ENCODE results near the gene MYT1. TPM values are rescaled to one million over a fixed set of nuclear protein-coding genes. Genes with fewer than 3 reads are reported as not detected.

MYT1 gene
- total RNA-seq, 1 donor from 2014 or later: not detected

DNA sequence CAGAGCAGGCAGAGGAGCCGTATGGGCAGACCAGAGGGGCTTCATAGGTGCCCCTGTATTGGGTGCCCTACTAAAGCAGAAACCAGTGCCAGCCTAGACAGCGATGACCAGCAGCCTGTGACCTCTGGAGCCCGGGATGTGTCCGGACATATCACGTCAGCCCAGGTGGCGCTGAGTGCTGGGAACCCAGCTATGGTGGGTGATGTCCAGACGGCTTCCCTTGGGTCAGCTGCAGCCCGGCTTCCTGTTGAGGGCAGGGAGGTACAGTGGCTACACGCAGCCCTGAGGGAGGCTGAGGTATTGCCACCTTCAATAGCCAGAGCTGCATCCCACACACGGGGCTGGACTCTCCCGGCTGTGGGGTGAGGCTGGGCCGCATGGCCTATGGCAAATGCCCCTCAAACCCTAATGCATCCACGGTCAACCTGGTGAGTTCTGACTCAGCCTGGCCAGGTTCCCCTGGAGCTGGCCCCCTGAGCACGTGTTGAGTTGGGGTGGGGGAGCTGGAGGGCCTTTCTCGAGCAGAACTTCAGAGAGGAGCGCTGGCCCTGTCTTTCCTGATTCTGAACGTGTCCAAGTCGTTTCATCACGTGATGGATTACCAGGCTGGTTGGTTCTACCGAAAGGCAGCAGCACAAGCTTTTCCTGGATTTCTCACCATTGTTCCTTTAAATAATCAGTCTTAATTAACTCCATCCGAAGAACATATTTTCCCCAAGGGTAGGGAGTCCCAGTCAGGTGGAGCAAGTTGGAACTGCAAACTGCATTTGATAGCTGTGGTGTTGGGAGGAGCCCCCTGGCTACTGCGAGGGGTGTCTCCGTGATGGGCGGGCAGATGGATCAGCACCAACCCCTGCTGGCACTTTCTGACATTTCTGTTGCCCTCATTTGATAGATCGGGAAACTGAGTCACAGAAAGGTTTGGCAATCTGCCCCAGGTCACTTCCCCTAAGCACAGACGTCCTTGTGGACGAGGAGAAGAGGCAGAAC, 7.1 kb upstream of the MYT1 start:
- DNase-seq (ENCODE audit: low read depth): no peak
- TF ChIP-seq, protein P1, sequence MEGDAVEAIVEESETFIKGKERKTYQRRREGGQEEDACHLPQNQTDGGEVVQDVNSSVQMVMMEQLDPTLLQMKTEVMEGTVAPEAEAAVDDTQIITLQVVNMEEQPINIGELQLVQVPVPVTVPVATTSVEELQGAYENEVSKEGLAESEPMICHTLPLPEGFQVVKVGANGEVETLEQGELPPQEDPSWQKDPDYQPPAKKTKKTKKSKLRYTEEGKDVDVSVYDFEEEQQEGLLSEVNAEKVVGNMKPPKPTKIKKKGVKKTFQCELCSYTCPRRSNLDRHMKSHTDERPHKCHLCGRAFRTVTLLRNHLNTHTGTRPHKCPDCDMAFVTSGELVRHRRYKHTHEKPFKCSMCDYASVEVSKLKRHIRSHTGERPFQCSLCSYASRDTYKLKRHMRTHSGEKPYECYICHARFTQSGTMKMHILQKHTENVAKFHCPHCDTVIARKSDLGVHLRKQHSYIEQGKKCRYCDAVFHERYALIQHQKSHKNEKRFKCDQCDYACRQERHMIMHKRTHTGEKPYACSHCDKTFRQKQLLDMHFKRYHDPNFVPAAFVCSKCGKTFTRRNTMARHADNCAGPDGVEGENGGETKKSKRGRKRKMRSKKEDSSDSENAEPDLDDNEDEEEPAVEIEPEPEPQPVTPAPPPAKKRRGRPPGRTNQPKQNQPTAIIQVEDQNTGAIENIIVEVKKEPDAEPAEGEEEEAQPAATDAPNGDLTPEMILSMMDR (IDR thresholded peaks at IDR 0.05; ENCODE audit: insufficient read depth, low read length, poor library complexity, severe bottlenecking): no peak
- Histone ChIP-seq H3K4me3 (ENCODE audit: low read depth, low read length) (no peak overlapping the region), H3K27me3 (ENCODE audit: control insufficient read depth, insufficient read depth, low read length) (peaks cover 32% of the 10 kb centered on the region), H3K36me3 (ENCODE audit: control insufficient read depth, insufficient read depth, low read length) (no peaks in the 10 kb centered on the region)

DNA sequence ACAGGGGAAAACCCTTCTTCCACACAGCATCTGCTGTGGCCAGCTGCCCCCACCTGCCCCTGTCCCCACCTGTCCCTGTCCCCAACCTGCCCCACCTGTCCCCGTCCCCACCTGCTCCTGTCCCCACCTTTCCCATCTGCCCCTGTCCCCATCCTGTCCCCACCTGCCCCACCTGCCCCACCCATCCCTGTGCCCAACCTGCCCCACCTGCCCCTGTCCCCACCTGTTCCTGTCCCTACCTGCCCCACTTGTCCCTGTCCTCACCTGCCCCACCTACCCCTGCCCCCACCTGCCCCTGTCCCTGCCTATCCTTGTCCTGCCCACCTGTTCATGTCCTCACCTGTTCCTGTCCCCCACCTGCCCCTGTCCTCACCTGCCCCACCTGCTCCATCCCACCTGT, 6.4 kb upstream of the MYT1 start:
- no peak overlapping the region for H3K4me3 ChIP-seq (ENCODE audit: low read depth, low read length)
- H3K36me3 ChIP-seq (ENCODE audit: control insufficient read depth, insufficient read depth, low read length): no peaks in the 10 kb centered on the region
- peaks cover 38% of the 10 kb centered on the region for H3K27me3 ChIP-seq (ENCODE audit: control insufficient read depth, insufficient read depth, low read length)
- DNase-seq (ENCODE audit: low read depth): no peak
- TF ChIP-seq, protein P1 (IDR thresholded peaks at IDR 0.05; ENCODE audit: insufficient read depth, low read length, poor library complexity, severe bottlenecking): no peak

DNA sequence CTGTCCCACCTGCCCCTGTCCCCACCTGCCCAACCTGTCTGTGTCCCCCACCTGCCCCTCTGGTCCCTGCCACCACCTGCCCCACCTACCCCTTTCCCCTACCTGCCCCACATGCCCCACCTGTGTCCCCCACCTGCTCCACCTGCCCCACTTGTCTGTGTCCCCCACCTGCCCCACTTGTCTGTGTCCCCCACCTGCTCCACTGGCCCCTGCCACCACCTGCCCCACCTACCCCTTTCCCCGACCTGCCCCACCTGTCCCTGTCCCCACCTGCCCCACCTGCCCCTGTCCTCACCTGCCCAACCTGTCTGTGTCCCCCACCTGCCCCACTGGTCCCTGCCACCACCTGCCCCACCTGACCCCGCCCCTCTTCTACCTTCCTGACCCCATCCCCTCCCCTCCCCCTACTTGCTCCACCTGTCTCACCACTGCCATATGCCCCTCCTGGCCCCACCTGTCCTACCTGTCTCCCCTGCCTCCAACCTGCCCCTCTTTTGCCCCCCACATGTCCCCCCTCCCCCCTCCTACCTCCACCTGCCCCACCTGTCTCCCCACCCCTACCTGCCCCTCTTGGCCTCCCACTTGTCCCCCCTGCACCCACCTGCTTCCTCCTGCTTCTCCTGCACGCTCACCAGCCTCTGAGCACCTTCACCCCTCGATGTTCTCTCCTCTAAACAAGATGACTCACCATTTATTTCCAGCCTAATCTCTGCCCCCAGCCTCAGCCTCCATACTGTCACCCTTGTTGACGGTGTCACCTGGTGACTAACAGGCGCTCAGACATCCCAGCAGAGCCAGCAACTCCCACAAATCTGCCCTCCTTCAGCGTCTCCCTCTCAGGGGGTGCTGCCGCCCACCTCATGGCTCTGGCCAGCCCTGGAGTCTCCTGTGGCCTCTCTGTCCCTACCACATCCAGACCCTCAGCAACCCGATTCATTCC, 5.6 kb upstream of the MYT1 start:
- no peak overlapping the region for H3K4me3 ChIP-seq (ENCODE audit: low read depth, low read length)
- DNase-seq (ENCODE audit: low read depth): no peak
- H3K36me3 ChIP-seq (ENCODE audit: control insufficient read depth, insufficient read depth, low read length): no peaks in the 10 kb centered on the region
- TF ChIP-seq, protein P1 (IDR thresholded peaks at IDR 0.05; ENCODE audit: insufficient read depth, low read length, poor library complexity, severe bottlenecking): no peak
- H3K27me3 ChIP-seq (ENCODE audit: control insufficient read depth, insufficient read depth, low read length): peaks cover 38% of the 10 kb centered on the region

DNA sequence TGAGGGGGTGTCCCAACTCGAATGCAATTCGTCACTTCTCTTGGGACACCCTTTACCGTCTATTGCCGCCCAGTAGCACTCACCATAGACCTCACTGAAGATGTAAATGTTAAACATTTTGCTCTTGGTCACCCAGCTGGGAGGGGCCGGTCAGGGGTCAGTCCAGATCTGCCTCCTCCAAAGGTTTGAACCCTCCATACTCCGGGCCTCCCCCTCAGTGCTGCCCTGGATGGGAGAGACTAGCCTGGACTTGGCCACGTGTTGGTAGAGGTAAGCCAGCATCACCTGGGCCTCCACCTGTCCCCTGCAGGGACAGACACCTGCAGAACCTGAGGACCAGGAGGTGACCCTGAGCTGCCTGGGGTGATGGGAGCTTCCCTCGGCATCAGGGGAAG, 5.0 kb upstream of the MYT1 start:
- TF ChIP-seq, protein P1 (IDR thresholded peaks at IDR 0.05; ENCODE audit: insufficient read depth, low read length, poor library complexity, severe bottlenecking): no peak
- DNase-seq (ENCODE audit: low read depth): no peak
- Histone ChIP-seq H3K4me3 (ENCODE audit: low read depth, low read length) (no peak overlapping the region), H3K27me3 (ENCODE audit: control insufficient read depth, insufficient read depth, low read length) (peaks cover 41% of the 10 kb centered on the region), H3K36me3 (ENCODE audit: control insufficient read depth, insufficient read depth, low read length) (no peaks in the 10 kb centered on the region)

DNA sequence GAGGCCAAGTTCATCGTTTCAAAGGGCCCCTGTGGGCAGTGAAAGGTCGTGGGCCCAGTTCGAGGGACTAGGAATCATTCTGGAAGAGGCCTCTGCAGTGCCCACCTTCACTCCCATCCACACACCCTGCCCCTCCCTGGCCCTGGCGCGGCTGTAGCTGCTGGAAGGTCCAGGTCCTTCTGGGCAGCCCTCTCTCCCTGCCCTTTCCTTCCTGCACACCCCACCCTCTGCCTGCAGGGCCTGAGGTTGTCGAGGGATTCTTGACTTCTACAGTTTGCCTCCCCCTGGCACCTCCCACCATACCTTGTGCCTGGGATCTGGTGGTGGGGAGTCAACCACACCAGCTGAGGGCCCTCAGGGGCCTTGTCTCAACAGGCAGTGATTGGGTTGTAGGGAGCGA, 4.5 kb upstream of the MYT1 start:
- no peak overlapping the region for H3K4me3 ChIP-seq (ENCODE audit: low read depth, low read length)
- DNase-seq (ENCODE audit: low read depth): no peak
- H3K27me3 ChIP-seq (ENCODE audit: control insufficient read depth, insufficient read depth, low read length): peaks cover 44% of the 10 kb centered on the region
- no peaks in the 10 kb centered on the region for H3K36me3 ChIP-seq (ENCODE audit: control insufficient read depth, insufficient read depth, low read length)
- TF ChIP-seq, protein P1 (IDR thresholded peaks at IDR 0.05; ENCODE audit: insufficient read depth, low read length, poor library complexity, severe bottlenecking): no peak
